ENCODE measurements around the gene MFAP5. TPM values are rescaled to one million over a fixed set of nuclear protein-coding genes. Genes with fewer than 3 reads are reported as not detected.

MFAP5 gene
- total and polyA plus RNA-seq, 2 of the 4 experiments (the other 2 are of a cell fraction), result 0.90 to 1.9 TPM

DNA sequence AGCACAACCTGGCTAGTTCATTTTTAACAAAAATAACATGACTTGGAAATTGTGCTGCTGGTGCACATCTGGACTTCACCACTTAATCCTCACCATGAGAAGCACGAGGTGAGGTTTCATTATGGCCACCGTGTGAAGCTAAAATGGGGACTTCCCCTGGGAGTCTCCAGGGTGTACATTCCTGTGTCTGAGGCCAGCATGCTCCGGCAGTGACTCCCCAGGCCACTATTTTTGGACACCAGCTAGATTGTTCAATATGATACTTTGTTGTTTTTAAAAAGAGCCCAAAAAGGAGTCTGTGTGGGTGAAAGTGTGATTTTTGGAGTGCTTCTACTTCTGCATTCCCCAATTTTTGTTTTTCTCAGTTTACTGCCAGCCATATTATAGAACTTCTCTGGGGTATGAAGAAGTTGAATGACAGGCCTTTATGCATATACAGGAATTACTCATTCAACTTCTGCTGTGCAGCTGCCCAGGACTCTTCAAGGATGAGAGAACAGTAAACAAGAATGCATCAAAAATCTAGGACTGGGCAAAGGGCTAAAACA is 33.1 kb downstream of the MFAP5 start:
- Histone ChIP-seq H2BK120ac (ENCODE audit: low read depth, low read length) (no peak overlapping the region), H2AK5ac (ENCODE audit: low read depth, low read length) (no peak overlapping the region), H3K23ac (ENCODE audit: low read depth, low read length) (no peak overlapping the region), H3K27ac (ENCODE audit: insufficient read depth, low read length) (no peak overlapping the region), H3K4ac (ENCODE audit: low read depth, low read length) (no peak overlapping the region), H4K91ac (ENCODE audit: insufficient read depth, low read depth, low read length) (no peak overlapping the region), H4K5ac (ENCODE audit: low read depth, low read length) (no peak overlapping the region), H3K4me3 (ENCODE audit: insufficient read depth, low read depth, low read length) (no peak overlapping the region), H3K18ac (ENCODE audit: low read depth, low read length) (no peak overlapping the region), H3K9me3 (ENCODE audit: control insufficient read depth, insufficient read depth, low read length) (no peaks in the 10 kb centered on the region), H2BK15ac (ENCODE audit: low read depth, low read length) (no peak overlapping the region), H4K8ac (ENCODE audit: low read depth in 2 of 2, low read length in 2 of 2) (no peak overlapping the region), H3K9me1 (ENCODE audit: insufficient read depth, low read length) (no peaks in the 10 kb centered on the region), H2AFZ (replicated peaks; ENCODE audit: low read length, poor library complexity) (no peak overlapping the region), H3K4me2 (ENCODE audit: low read depth, low read length) (no peak overlapping the region), H3K4me1 (ENCODE audit: control insufficient read depth, insufficient read depth, low read length) (no peaks in the 10 kb centered on the region), H3K9ac (ENCODE audit: low read depth, low read length) (no peak overlapping the region), H3K79me1 (ENCODE audit: low read depth in 1 of 2, low read length in 2 of 2) (no peaks in the 10 kb centered on the region), H2BK20ac (ENCODE audit: low read depth, low read length) (no peak overlapping the region), H3K56ac (ENCODE audit: extremely low read depth, insufficient read depth, low read length) (no peak overlapping the region), H2BK5ac (ENCODE audit: low read depth, low read length, poor library complexity, severe bottlenecking) (no peak overlapping the region), H2AK9ac (replicated peaks; ENCODE audit: low read depth, low read length, poor library complexity) (no peak overlapping the region), H3K36me3 (ENCODE audit: control insufficient read depth, insufficient read depth, low read length) (no peaks in the 10 kb centered on the region), H4K20me1 (ENCODE audit: insufficient read depth, low read length) (no peaks in the 10 kb centered on the region), H3K14ac (replicated peaks; ENCODE audit: low read depth, low read length) (no peak overlapping the region), H3K27me3 (ENCODE audit: control insufficient read depth, insufficient read depth, low read length) (no peaks in the 10 kb centered on the region)
- no TSS peak for BruUV-seq (replicated peaks)
- ChIA-PET POLR2A (ENCODE audit: unreplicated experiment) (no interaction called here), CTCF (no interaction called here)
- TF ChIP-seq, protein P1, sequence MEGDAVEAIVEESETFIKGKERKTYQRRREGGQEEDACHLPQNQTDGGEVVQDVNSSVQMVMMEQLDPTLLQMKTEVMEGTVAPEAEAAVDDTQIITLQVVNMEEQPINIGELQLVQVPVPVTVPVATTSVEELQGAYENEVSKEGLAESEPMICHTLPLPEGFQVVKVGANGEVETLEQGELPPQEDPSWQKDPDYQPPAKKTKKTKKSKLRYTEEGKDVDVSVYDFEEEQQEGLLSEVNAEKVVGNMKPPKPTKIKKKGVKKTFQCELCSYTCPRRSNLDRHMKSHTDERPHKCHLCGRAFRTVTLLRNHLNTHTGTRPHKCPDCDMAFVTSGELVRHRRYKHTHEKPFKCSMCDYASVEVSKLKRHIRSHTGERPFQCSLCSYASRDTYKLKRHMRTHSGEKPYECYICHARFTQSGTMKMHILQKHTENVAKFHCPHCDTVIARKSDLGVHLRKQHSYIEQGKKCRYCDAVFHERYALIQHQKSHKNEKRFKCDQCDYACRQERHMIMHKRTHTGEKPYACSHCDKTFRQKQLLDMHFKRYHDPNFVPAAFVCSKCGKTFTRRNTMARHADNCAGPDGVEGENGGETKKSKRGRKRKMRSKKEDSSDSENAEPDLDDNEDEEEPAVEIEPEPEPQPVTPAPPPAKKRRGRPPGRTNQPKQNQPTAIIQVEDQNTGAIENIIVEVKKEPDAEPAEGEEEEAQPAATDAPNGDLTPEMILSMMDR (conservative IDR thresholded peaks at IDR 0.05; ENCODE audit: low read depth, low read length), result no peak
- no peak for TF ChIP-seq RFX5 (IDR thresholded peaks at IDR 0.05; ENCODE audit: low read depth, low read length)
- no peak for TF ChIP-seq RAD21 (IDR thresholded peaks at IDR 0.05; ENCODE audit: low read length)
- ATAC-seq (ENCODE audit: low read depth) (no peak), DNase-seq (no peak)
- WGBS, 2 experiments (ENCODE audit: extremely low coverage in 2 of 2, insufficient read length in 1 of 2), result no CpG with 5 or more reads among the region's 3 CpGs
- intact Hi-C loops (cut with micrococcal nuclease), result no loop called here
- dilution Hi-C loops (cut with HindIII; ENCODE audit: low sequenced_read_pairs, unreplicated experiment), result no loop called here
- in situ Hi-C loops (cut with MboI; ENCODE audit: low sequenced_read_pairs), result no loop called here
